Ureter (tissue), 1 donor: ENCODE measurements around the gene BBC3. TPM values are rescaled to one million over a fixed set of nuclear protein-coding genes. Genes with fewer than 3 reads are reported as not detected.
"Not testable (repeated sequence)": the region's sequence is repeated elsewhere in the genome, so short reads cannot be mapped to it uniquely, and the experiment has no call there.

Source experiments
- DNase-seq: peaks from one replicate; pipeline ENCODE4 v3.0.0-alpha.2; 2020; ENCODE audit warnings: low spot score
- total RNA-seq: library from RNA; stranded (reverse); gene quantifications from one replicate; pipeline ENCODE4 v1.2.4, GENCODE V29; 2023
- donor health status: DM: yes; HTN: yes; CAD: no.

BBC3 gene, protein sequence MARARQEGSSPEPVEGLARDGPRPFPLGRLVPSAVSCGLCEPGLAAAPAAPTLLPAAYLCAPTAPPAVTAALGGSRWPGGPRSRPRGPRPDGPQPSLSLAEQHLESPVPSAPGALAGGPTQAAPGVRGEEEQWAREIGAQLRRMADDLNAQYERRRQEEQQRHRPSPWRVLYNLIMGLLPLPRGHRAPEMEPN
- 9.9 TPM for total RNA-seq

DNA sequence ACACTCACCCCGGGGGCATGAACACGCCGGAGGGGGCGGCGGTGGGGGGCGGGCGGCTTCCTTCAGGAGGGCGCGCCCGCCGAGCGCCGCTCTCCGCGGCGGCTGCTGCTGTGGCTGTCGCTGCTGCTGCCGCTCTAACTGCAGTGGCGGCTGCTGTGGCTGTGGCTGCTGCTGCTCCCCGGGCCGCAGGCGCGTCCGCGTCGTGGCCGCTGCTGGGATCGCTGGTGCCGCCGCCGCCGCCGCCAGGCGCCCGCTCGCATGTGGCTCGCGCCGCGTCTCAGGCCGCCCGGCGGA is at the start of gene BBC3:
Gene BBC3, minus strand, starts transcription at position 279 of the 294 bp plus-strand sequence. CDS start 2,768 bp downstream, outside the sequence.
- DNase-seq: no peak

DNA sequence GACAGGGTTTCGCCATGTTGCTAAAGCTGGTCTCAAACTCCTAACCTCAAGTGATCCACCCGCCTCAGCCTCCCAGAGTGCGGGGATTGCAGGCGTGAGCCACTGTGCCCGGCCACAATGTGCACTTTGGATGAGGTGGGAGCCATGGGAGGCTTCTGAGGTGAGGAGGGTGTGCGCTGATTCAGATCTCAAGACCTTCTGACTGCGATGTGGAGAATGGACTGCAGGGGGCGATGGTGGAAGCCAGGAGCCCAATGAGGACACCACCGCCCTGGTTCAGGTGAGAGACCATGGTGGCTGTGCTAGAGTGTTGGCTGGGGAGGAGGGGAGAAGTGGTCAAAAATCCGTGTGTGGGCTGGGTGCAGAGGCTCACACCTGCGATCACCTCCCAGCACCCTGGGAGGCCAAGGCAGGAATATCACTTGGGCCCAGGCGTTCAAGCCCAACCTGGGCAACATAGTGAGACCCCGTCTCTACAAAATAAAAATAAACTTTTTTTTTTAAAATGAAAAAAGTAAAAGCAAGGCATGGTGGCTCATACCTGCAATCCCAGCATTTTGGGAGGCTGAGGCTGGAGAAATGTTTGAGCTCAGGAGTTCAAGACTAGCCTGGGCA is 49.3 kb upstream of the BBC3 start:
- DNase-seq: no peak

DNA sequence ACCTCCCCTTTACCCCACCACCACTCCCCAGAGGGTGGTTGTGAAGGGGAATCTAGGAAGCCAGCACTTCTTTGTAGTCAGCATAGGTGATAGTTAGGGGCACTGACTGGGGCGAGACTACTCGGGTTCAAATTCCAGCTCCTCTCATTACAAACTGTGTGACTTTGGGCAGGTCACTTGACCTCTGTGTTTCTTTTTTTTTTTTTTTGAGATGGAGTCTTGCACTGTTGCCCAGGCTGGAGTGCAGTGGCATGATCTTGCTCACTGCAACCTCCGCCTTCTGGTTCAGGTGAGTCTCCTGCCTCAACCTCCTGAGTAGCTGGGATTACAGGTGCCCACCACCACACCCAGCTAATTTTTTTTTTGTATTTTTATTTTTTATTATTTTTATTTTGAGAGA is 45.5 kb upstream of the BBC3 start:
- DNase-seq: not testable (repeated sequence)

DNA sequence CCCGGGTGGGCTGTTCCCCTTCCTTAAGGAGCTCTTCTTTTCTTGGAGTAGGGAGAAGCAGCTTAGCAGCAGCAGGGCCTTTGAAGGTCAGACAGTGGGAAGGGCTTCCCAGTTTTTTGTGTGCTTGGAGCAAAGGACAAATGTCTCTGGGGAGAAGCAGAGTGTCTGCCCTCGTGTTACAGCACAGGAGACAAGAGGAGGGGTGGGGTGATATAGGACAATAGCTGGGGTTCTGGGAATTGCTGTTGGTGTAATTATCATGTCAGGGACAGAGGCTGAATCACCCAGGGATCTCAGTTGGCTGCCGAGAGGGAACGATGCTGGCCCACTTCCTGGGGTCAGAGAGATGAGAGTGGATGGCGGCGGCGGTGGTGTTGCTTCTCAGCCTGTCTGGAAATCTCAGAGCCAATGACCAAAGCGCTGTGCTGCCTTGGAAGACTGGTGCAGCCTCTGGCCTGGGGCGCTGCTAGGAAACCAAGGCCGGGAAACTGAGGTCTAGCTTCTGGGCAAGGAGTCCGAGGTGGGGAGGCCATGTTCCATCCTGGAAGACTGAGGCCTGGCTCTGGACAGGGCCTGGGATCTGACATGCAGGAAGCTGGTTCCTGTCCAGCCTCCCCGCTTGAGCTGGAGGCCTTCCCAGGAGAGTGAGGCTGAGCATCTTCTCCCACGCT is 44.9 kb upstream of the BBC3 start:
- no peak for DNase-seq

DNA sequence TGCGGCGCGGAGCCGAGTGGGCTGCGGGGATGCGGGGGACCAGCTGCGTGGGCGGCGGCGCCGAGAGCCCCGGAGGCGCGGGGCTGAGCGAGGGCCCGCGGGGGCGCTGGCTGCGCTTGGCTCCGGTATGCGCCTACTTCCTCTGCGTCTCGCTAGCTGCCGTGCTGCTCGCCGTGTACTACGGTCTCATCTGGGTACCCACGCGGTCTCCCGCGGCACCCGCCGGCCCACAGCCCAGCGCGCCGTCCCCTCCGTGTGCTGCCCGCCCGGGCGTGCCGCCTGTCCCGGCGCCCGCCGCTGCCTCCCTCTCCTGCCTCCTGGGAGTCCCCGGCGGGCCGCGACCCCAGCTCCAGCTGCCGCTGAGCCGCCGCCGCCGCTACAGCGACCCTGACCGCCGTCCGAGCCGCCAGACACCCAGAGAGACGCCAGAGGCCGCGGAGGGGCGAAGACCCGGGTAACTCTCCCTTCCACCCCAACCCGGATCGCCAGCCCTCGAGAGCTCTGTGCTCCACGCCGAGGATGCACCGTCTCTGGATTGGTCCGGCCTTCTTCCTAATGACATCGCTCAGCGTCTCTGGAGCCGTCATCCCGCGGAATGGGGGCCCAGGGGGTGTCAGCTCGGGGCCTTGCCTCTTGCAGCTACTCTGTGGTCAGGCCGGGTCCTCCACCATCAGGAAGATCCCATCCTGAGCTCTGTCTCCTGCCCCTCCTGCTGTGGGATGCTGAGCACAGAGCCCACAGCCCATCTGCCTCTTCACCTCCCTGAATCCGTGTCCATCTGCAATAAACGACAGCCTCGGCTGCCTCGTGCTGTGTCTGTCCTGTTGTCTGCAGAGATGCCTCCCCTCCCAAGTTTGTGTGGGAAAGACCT is 44.1 kb upstream of the BBC3 start:
- DNase-seq: no peak

DNA sequence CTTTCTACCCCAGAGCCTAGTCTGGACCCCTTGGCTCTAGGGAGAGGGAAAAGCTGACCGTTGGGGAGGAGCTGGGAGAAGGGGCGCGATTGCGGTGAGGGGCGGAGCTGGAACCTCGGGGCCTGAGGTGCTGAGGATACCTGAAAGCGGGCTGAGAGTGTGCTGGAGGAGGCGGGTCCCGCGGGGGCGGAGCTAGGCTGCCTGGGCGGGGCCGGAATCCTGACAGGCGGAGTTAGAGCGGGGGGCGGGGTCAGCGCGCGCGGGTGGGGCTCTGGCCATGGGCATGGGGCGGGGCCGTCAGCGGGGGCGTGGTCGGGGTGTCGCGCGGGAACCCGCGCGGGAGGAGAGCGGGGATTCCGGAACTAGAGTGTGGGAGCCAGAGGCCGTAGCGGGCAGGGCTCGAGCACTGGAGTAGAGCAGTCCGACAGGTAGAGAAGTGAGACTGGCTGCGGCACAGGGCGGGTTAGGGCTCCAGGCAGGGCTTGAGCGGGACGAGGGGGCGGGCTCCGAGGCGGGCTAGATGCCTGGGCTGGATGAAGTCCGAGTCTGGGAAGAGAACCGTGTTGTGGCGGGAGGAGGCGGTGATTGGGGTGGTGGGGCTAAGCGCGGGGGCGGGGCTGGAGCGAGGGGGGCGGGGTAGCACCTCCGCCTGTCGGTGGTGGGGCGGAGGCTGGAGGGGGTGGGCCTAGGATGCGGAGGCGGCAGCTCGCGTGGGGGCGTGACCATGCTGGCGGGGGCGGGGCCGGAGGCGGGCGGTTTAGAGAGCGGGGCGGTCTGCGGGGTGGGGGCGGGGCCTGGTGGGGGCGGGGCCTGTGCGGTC is 43.3 kb upstream of the BBC3 start, which contains the start of gene INAFM1:
Gene INAFM1, plus strand, starts transcription at position 815 of the 820 bp plus-strand sequence. CDS start 35 bp downstream, outside the sequence.
- peak; percentile 99 for DNase-seq

DNA sequence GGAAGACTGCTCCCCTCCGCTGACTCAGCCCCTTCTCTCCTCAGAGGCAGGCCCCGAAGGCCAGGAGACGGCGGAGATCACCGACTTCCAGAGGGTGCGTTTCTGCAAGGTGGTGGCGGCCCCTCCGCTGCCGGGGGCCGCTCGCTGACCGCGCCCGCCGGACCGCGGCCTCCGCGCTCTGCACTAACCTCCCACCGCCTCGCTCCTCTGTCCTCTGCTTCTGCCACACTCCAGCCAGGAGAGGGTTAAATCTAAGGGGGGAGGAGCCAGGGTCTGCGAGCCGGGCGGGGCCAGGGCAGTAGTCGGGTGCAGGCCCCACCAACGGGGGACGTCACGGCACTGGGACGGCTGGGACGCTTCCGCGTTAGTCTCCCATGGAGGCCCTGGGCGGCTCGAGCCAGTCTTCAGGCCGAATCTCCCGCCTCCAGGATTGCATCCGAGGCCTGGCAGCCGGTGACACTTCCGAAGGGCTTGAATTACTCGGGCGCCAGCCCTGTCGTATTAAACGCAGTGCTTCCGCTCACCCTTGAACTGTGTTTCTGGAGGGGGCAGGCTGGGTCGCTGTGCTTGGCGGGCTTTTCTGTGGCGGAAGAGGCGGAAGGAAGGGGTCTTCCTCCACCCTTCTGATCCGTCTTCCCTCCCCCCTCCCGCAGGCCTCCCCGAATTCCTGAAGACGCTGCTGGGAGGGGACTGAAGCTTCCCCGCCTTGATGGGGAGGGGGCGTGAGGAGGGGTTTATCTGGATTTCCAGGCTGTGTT is 42.5 kb upstream of the BBC3 start:
- peak; percentile 95 for DNase-seq

DNA sequence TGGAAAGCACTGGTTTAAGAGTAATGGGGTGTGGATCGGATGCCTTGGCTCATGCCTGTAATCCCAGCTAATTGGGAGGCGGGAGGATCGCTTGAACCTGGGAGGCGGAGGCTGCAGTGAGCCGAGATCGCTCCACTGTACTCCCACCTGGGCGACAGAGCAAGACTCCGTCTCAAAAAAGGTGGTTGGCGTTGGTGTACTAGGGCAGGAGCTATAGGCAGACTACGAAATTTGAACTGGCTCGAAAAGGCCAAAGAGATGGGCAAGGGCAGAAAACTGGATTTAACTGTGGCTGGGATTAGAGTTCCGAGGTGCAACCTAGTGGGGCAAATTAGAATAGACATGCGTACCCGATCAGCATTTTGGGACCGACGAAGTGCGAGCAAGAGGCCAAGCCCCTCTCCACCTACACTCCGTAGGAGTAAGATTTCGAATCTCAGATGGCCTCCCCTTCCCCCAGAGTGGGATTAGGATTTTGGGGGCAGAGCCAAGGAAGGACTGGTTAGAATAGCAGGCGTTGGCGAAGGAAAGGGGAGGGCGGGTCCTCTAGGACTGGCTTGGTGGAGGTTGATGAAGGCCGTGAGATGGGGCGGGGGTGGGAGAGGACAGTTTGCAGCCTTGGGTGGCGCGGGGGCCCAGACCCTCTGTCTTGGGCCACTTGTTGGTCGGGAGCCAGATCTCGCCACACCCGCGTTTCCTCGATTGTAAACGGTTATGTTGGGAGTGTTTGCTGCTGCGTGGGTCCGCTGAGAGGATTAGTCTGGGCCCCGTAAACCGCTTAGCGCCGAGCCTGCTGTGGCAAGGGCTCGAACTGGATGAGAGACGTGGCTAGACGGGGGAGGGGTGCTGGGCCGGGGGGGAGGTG is 41.7 kb upstream of the BBC3 start:
- DNase-seq: peak; percentile 77

DNA sequence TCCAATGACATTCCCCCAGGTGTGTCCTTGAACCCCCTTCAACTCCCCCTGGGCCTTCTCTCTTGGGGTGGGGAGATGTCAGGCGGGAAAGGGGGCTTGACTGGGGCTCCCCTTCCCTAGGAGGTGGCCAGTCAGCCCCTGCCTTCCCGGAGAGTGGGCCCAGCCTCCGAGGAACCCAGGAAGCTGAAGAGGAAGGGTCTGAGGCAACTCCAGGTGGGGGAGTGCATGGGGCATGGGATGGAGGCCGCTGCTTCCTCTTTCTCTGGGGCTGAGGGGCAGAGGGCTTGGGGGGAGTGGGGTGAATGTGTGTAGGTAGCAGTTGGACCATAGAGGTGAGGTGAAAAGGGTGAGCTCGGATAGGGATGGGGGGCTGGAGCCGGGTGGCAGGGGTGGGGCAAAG is 41.0 kb upstream of the BBC3 start:
- DNase-seq: no peak

DNA sequence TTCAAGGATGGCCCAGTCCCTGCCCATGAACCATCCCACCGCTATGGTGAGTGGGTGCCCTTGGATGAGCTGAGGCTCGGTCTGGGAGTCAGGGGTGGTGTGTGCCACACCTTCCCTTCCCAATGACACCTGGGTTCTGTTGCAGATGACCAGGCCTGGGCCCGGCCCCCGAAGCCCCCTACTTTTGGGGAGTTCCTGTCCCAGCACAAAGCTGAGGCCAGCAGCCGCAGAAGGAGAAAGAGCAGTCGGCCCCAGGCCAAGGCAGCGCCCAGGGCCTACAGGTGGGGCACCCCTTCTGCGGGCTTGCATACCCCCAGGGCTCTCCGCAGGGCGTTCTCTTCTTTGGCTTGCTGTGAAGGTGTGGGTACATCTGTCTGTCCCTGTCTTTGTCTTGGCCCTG is 39.4 kb upstream of the BBC3 start:
- DNase-seq: no peak

DNA sequence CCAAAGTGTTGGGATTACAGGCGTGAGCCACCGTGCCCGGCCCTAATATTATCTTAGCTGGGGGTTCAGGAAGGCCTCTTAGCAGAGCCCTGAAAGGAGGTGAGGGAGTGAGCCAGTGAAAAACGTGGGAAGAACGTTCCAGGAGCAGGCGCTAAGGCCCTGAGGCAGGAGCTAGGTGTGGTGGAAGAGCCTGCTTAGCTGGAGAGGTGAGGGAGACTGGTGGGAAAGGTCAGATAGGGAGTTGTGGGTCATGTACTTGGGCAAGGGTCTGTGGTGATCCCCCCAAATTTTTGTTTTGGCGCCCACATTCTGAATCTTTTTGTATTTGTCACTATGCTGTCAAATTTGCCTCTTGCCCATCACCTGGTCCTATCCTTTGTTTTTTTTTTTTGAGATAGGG is 38.6 kb upstream of the BBC3 start:
- DNase-seq: no peak

DNA sequence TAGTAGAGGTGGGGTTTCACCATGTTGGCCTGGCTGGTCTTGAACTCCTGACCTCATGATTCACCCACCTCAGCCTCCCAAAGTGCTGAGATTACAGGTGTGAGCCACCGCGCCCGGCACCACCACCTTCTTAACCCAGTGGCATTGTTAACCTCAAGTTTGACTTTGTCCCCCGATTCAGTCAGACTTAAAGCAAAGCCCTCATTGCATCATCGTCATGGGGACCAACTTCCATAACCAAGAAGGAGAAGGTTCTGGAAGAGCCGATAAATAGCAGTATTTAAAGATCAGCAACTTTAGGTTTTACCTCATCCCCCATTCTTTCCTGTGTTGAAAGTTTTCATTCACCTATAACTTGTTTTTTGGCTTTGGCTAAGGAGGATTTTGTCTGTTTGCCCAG is 37.0 kb upstream of the BBC3 start:
- DNase-seq: no peak

DNA sequence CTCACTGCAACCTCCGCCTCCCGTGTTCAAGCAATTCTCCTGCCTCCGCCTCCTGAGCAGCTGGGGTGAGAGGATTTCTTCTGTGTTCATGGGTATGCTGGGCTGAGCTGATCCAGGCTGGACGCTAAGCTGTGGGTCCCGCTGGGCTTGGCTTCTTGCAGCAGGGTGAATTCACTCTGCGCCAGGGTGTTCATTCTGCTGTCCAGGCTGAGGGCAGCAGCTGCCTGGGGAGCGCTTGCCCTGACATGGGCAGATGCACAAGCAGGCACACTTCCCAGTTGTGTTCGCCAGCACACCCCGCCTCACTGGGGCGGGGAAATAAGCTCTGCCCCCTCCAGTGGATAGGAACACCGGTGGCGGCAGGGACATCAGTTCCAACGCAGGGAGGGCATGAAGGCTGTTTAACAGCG is 36.4 kb upstream of the BBC3 start:
- DNase-seq: no peak

DNA sequence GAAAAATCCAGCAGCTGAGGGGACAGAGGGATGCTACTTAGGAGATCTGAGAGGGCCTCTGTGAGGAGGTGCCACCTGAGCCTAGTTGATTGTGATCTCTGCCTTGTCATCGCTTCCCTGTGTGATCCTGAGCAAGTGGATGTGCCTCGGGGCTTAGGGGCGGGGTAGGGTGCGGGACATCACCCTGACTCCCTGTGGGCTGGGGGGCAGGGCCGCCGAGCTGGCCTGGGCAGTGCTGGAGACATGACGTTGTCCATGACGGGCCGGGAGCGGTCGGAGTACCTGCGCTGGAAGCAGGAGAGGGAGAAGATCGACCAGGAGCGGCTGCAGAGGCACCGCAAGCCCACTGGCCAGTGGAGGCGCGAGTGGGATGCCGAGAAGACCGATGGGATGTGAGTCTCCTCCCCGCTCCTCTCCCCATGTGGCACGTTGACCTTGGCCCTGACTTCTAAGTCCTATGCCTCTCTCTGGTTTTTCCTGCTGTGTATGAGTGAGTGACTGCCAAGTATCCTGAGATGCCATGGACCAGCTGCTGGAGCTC is 35.5 kb upstream of the BBC3 start:
- DNase-seq: no peak

DNA sequence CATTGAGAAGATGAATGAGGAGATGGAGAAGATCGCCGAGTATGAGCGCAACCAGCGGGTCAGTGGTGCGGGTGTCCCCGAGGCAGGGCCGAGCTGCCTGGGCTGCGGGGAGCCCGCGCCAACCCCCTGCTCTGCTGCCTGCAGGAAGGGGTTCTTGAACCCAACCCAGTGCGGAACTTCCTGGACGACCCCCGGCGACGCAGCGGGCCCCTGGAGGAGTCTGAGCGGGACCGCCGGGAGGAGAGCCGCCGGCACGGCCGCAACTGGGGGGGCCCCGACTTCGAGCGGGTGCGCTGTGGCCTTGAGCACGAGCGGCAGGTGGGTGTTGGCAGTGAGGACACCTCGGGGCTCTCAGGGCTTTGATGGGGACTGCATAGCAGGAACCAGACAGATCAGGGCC is 33.6 kb upstream of the BBC3 start:
- DNase-seq: no peak

DNA sequence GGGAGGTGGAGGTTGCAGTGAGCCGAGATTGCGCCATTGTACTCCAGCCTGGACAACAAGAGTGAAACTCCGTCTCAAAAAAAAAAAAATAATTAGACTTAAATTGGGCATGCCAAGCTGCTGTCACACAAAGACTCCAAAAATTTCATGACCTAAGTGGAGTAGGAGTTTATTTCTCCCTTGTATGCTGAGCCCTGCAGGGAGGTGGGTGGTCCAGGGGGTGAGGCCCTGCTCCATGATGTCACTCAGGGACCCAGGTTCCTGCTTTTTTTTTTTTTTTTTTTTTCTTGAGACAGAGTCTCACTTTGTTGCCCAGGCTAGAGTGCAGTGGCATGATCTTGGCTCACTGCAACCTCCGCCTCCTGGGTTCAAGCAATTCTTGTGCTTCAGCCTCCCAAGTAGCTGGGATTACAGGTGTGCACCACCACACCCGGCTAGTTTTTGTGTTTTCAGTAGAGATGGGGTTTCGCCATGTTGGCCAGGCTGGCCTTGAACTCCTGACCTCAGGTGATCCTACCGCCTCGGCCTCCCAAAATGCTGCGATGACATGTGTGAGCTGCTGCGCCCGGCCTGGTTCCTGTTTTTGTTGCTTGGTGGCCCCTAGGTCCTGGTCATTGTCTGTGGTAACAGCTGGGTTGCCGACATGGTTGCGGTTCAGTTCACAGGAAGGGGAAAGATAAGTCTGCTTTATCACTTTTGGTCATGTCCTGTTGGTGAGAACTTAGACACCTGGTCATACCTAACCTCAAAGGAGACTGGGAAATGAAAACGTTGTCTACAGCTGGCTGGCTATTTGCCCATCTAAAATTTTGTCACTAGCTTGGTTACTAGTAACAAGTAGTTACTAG is 31.2 kb upstream of the BBC3 start:
- not testable (repeated sequence) for DNase-seq

DNA sequence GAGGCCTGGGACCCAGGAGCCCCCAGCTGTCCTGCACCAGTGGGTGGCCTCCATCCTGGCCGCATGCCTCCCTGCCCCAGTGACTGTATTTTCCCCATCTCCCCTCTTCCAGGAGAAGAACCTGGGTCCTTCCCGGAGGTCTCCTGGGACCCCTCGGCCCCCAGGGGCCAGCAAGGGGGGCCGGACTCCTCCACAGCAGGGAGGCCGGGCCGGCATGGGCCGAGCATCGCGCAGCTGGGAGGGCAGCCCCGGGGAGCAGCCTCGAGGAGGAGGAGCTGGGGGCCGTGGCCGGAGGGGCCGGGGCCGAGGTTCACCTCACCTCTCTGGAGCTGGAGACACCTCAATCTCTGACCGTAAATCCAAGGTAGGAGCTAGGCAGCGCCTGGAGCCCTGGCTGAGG is 29.5 kb upstream of the BBC3 start:
- no peak for DNase-seq

DNA sequence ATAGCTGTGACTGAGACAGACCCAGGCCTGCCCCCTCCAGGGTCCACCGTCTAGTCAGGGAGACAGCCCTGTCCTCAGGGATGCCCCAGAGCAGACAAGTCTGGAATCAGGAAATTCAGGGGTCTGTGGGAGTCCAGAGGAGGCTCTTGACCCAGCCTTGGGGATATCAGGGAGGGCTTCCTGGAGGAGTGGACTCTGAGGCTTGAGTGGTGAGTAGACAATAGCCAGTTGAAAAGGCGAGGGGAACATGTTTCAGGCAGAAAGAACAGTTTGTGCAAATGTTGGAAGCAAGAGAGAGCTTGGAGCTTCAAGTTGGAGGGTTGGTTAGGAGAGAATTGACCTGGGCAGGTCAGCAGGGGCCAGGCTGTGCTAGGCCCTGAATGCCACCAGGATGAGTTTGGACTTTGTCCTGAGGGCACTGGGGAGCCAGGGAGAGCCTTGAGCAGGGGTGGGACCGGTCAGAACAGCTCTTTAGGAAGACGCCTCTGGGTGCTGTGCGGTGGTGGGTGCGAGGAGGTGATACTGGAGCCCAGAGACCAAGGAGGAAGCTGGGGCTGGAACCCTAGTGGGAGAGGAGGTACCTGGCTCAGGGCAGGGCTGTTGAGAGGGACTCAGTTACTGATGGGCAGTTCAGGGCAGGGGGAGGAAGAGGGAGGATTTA is 28.0 kb upstream of the BBC3 start:
- no peak for DNase-seq
